Epithelial cell of proximal tubule (primary cell): ENCODE measurements around the gene CDH4. TPM values are rescaled to one million over a fixed set of nuclear protein-coding genes. Genes with fewer than 3 reads are reported as not detected.

Source experiments
- DNase-seq: peaks from one replicate; pipeline ENCODE4 v3.0.0-alpha.2; 2011; ENCODE audit warnings: low read depth
- H3K4me3 ChIP-seq: 2 replicates; pipeline ENCODE4 v1.5.1; 2011; ENCODE audit warnings: low read depth, mild to moderate bottlenecking, low read length
- total RNA-seq: library from RNA; depleted of rRNA; stranded (reverse); fragments of >200 nt; gene quantifications from 2 replicates; pipeline ENCODE4 v1.2.3, GENCODE V29; 2015
- TF ChIP-seq, protein P1 (sequence below): conservative IDR thresholded peaks from 2 replicates; pipeline ENCODE4 v1.5.1; 2012; ENCODE audit warnings: low read depth, mild to moderate bottlenecking, low read length

Gene CDH4
- total RNA-seq, 1 donor from 2014 or later: 17.1 TPM

DNA sequence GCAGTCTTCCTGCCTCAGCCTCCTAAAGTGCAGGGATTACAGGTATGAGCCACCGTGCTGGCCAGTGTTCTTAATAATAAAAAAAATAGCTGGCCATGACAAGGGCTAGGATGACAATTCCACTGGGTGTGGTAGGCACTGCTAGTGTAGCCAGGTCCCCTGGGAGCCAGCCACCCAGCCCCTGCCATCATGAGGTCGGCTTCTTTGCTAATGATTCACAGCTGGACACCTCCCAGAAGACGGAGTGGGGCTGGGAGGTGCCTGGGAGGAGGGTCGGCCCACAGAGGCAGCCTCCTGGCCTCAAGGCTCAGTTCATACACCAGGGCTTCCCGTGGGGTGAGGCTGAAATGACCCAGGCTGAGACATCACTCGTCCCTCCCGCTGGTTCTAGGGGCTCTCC, 583.2 kb downstream of the CDH4 start:
- H3K4me3 ChIP-seq: no peak overlapping the region
- DNase-seq: no peak
- TF ChIP-seq, protein P1, sequence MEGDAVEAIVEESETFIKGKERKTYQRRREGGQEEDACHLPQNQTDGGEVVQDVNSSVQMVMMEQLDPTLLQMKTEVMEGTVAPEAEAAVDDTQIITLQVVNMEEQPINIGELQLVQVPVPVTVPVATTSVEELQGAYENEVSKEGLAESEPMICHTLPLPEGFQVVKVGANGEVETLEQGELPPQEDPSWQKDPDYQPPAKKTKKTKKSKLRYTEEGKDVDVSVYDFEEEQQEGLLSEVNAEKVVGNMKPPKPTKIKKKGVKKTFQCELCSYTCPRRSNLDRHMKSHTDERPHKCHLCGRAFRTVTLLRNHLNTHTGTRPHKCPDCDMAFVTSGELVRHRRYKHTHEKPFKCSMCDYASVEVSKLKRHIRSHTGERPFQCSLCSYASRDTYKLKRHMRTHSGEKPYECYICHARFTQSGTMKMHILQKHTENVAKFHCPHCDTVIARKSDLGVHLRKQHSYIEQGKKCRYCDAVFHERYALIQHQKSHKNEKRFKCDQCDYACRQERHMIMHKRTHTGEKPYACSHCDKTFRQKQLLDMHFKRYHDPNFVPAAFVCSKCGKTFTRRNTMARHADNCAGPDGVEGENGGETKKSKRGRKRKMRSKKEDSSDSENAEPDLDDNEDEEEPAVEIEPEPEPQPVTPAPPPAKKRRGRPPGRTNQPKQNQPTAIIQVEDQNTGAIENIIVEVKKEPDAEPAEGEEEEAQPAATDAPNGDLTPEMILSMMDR: no peak

DNA sequence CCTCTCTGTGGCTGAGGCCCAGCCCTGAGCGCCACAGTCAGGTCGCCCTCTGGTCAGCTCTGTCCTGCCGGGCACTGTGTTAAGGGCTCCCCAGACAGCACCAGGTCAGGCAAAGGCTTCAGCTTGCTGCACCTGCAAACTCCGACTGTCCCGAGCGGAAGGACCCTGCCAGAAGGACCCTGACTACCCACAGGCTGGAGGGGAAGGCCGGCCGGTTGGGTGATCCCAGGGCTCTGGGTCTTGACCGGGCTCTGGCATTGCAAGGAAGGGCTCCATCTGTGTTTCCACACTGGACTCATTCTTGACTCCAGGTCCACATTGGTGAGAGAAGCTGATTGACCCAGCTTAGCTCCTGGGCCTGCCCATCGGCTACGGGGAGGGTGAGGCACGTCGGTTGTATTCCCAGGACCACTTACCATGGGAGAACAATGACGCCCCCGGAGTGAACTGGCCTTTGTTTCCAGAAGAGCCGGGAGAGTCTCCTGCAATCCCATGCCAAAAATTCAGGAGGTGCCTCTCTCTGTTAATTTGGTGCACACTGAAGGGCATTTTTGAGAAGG, 583.8 kb downstream of the CDH4 start:
- TF ChIP-seq, protein P1: no peak
- DNase-seq: no peak
- no peak overlapping the region for H3K4me3 ChIP-seq

DNA sequence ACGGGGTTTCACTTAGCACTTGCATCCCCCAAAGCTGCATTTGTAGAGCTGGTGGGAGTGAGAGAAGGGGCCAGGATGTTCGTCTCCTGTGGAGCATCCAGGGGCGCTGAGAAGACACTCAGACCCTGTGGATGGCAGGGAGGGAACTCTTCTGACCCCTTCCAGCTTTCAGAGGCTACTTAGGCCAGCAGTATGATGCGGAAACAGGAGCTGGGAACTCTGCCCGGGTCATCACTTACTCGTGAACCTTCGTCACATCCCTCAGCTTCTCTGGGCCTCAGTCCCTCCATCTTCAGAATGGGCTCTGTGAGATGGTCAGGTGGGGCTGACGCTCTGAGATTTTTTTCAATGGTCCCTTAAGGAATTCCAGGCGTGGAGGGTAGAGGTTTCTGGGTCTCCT, 585.1 kb downstream of the CDH4 start:
- TF ChIP-seq, protein P1: no peak
- no peak for DNase-seq
- no peak overlapping the region for H3K4me3 ChIP-seq

DNA sequence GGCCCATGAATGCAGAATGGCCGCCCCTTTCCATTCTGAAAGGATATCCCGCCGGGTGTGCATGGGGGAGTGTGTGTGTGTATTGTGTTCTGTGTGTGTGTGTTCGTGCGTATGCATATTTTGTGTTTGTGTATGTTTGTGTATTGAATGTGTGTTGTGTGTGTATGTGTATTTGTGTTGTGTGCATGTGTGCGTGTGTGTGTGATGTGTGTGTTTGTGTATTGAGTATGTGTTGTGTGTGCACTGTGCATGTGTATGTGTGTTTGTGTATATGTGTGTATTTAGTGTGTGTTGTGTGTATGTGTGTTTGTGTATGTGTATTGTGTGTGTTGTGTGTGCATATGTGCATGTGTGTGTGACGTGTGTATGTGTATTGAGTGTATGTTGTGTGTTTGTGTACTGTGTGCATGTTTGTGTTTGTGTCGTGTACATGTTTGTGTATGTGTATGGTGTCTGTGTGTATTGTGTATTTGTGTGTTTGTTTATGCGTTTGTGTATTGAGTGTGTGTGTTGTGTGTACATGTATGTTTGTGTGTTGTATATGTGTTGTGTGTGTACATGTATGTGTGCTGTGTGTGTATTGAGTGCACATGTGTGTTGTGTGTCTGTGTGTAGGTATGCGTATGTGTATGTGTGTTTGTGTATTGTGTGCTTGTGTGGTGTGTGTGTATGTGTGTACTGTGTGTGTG, 587.3 kb downstream of the CDH4 start:
- TF ChIP-seq, protein P1: no peak
- DNase-seq: no peak
- no peak overlapping the region for H3K4me3 ChIP-seq

DNA sequence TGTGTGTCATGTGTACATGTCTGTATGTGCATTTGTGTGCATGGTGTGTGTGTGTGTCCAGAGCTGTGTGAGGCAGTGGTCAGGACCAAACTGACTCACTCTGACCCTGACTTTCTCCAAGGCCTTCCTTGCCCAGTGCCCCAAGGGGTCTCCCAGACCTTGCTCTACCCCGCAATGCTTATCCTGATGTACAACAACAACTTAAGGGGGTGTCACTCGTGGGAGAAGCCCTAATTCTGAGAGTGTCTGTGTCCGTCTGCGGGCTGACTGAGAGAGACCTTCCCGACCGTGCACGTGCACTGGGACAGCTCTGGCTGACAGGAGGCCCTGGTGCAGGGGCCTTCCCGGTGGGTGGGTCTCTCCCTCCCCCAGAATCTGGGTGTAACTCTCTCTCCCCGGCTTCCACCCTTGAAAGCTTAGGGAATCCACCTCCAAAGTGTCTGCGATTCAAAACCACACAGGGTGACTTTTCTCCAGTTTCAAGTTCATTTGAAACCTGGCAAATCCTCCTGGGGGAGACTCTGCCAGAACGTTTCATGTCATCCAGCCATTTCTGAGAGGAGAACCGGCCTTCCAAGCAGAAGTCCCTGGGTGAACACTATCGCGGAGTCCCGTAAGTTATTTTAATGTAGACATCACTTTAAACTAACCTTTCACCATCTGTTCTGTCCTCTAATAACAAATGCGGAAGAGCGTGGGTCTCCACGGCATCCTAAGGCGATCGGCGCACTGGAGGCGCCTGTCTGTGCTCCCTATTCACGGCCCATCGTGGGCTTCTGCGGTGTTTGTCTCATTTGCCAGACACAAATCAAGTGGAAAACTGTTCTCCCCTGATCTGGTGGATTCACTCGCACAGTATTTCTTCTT, 588.1 kb downstream of the CDH4 start:
- H3K4me3 ChIP-seq: no peak overlapping the region
- TF ChIP-seq, protein P1: no peak
- no peak for DNase-seq

DNA sequence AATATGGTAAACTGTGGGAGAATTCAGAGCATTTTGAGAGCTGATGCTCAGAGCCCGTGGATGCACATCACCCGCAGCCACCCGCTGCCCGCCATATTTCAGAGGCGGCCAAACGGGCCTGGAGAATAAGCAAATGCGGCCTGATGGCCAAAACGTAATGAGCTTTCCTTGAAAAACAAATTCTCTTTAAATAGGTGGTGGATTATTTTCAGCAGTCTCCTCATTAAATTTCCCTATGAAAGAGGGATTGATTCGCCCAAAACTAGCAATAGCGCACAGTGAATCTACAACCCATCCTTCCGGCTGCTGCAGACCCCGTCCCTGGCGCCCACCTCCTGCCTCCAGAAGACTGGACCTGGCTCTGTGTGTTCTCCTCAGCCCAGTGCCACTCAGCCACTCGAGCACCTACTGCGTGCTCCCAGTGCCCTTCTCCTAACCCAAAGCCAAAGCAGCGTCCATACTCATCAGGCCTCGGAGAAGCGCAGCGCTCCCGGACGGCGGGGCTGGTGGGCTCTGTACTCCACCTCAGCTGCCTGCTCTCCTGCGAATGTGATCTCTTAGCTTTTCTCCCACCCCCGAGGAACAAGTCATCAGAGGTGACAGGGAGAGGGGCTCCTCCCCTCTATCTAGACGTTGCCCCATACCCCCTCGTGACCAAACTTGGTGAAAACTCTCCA, 588.9 kb downstream of the CDH4 start:
- TF ChIP-seq, protein P1: no peak
- DNase-seq: no peak
- no peak overlapping the region for H3K4me3 ChIP-seq
